Mucosa of descending colon (tissue), 3 donors: Measurements from ENCODE around the gene NUP54. TPM values are rescaled to one million over a fixed set of nuclear protein-coding genes. Genes with fewer than 3 reads are reported as not detected.

Experiments
- ATAC-seq: fragments of 200-7000 bp; cut with Tn5 transposase; one replicate; pipeline ENCODE4 v1.9.1; 2020; ENCODE audit warnings: mild to moderate bottlenecking, moderate library complexity
- DNase-seq, 3 donors: peaks; one replicate each; pipeline ENCODE4 v3.0.0-alpha.2; 2020
- H3K36me3 ChIP-seq: fragments of 200-600 bp; one replicate; pipeline ENCODE4 v1.8.0; 2021; ENCODE audit warnings: low read depth, mild to moderate bottlenecking
- H3K4me1 ChIP-seq: fragments of 200-600 bp; one replicate; pipeline ENCODE4 v1.8.0; 2021; ENCODE audit warnings: low read depth, mild to moderate bottlenecking
- H3K4me3 ChIP-seq: fragments of 200-600 bp; one replicate; pipeline ENCODE4 v1.8.0; 2021; ENCODE audit warnings: mild to moderate bottlenecking
- H3K9me3 ChIP-seq: fragments of 200-600 bp; one replicate; pipeline ENCODE4 v1.8.0; 2021; ENCODE audit warnings: mild to moderate bottlenecking
- CTCF ChIP-seq: fragments of 200-600 bp; IDR thresholded peaks from one replicate; pipeline ENCODE4 v1.8.0; 2022; ENCODE audit warnings: antibody characterized with exemption, mild to moderate bottlenecking
- intact Hi-C, 2 donors: fragments of 100-400 bp; cut with DNase I in 1 of 2; cut with micrococcal nuclease in 1 of 2; formaldehyde crosslinking; loops; one replicate each; pipeline versions ENCODE4 v1.11.0 to v1.11.1; 2022; cut with DNase I, micrococcal nuclease
- long read RNA-seq, 2 donors: library from polyadenylated mRNA; unstranded; transcript quantifications; one replicate each; pipeline ENCODE4 v2.0.0, GENCODE V29; 2019 to 2021
- total RNA-seq, 3 donors: library from RNA; stranded (reverse); fragmentation: NEBNext Ultra II Directional in 2 of 3; extraction: Animal tissue kit (Norgen Biotek cat#: 25700) in 2 of 3; gene quantifications; one replicate each; pipeline versions ENCODE4 v1.2.1 to v1.2.4, GENCODE V29; 2021 to 2023
- donor health status: DM: no; HTN: no; CAD: no; lungs with moderate emphysema.
- donor health status: DM: no; HTN: no; CAD: no.
- donor health status: DM: no; HTN: yes; CAD: no.

NUP54 gene, protein sequence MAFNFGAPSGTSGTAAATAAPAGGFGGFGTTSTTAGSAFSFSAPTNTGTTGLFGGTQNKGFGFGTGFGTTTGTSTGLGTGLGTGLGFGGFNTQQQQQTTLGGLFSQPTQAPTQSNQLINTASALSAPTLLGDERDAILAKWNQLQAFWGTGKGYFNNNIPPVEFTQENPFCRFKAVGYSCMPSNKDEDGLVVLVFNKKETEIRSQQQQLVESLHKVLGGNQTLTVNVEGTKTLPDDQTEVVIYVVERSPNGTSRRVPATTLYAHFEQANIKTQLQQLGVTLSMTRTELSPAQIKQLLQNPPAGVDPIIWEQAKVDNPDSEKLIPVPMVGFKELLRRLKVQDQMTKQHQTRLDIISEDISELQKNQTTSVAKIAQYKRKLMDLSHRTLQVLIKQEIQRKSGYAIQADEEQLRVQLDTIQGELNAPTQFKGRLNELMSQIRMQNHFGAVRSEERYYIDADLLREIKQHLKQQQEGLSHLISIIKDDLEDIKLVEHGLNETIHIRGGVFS
- total RNA-seq: 10 to 100 TPM; 32.1 to 40.3 (median 36.4) TPM
- long read RNA-seq, donor 1, transcript NUP54-201 (12 exons, 2,367 nt): major isoform, 13 of 18 reads
- long read RNA-seq, donor 1, partial matches to known transcripts: 2 of 18 reads
- long read RNA-seq, donor 1, other reads (novel, unspliced or antisense): 1 of 18 reads
- long read RNA-seq, donor 2, transcript NUP54-201 (12 exons, 2,367 nt): major isoform, 11 of 13 reads
- long read RNA-seq, donor 2, partial matches to known transcripts: 0 of 13 reads
- long read RNA-seq, donor 2, other reads (novel, unspliced or antisense): 1 of 13 reads

DNA sequence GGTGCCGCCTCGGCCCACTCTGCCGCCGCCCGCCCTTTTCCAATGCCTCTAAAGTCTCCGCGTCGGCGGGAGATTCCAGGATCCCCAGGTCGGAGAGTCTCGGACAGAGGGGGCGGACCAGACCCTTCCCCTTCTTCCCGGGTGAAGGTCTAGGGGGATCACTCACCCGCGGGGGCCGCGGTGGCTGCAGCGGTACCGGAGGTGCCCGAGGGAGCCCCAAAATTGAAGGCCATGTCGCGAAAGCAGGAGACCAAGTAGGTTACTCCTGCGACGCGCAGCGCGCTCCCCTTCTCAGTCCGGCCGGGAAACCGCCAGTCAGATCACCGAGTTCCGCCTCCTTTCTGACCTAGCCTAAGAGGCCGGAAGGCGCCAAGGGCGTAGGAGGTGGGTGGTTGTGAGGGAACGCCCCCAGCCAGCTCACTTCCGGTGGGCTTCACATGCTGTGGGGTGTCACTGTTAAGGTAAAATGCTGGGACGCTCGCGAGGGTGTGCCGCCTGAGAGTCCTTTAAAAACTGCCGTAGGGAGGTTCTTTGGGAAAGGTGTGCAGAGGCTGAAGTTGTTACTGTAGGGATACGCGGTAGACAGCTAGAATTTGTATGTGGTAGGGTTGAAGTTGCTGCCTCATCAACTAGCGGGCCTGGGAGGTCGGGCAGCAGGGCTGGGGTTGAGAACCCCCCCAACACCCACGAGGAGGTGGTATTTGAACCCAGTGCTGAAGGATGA lies at the start of gene NUP54:
NUP54 (minus strand) TSS at position 256 of the 724 bp plus-strand sequence; CDS start at position 233, 23 bp downstream.
- H3K4me1 ChIP-seq: peaks cover 17% of the 10 kb centered on the region
- H3K9me3 ChIP-seq: no peaks in the 10 kb centered on the region
- no peaks in the 10 kb centered on the region for H3K36me3 ChIP-seq
- H3K4me3 ChIP-seq: peak within 1 kb of the TSS; percentile 79
- intact Hi-C loops: no loop called here
- ATAC-seq (peak; percentile 100), DNase-seq (peak; percentile 95 to 97 (median 97))
- no peak for TF ChIP-seq CTCF

- no peak for ATAC-seq
- no peaks in the 10 kb centered on the region for H3K9me3 ChIP-seq
- no peak for DNase-seq
- no peak overlapping the region for H3K4me3 ChIP-seq
- no peak for TF ChIP-seq CTCF
- no peaks in the 10 kb centered on the region for H3K36me3 ChIP-seq
- peaks cover 50% of the 10 kb centered on the region for H3K4me1 ChIP-seq
- intact Hi-C loops: loop anchor here in 1 of 2 donors (10.0 kb wide), 1 partner anchor 108 kb away; the partner anchor contains the start of gene STBD1
Observed at GRCh38 chr4:76197031-76197743, 49.0 kb upstream of the NUP54 start.

GRCh38 chr4:76196376-76196775 lies 48.2 kb upstream of the NUP54 start:
- Histone ChIP-seq H3K4me1 (peaks cover 50% of the 10 kb centered on the region), H3K9me3 (no peaks in the 10 kb centered on the region), H3K36me3 (no peaks in the 10 kb centered on the region), H3K4me3 (no peak overlapping the region)
- no peak for ATAC-seq
- no peak for DNase-seq
- intact Hi-C loops: loop anchor here in 1 of 2 donors (10.0 kb wide), 1 partner anchor 108 kb away; the partner anchor contains the start of gene STBD1
- no peak for TF ChIP-seq CTCF

DNA sequence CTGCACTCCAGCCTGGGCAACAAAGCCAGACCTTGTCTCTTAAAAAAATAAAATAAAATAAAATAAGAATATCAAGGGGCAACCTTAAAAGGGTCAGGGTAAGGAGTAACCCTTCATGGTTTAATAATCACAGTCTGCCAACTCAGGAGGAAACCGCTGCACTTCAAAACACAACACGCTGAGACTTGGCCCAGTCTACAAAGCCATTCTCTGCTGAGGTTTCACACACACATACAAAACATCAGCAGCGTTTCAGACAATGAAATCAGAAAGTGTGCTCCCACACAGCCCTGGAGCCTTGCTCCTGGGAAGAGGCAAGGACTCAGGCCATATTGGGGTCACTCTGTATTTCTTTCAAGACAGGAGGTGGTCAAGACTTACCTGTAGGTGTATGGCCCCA lies 47.1 kb upstream of the NUP54 start:
- DNase-seq: no peak
- TF ChIP-seq CTCF: no peak

More for the DNA sequence above, 47.1 kb upstream of the NUP54 start:
- Histone ChIP-seq H3K4me1 (peaks cover 45% of the 10 kb centered on the region), H3K9me3 (no peaks in the 10 kb centered on the region), H3K4me3 (no peak overlapping the region), H3K36me3 (no peaks in the 10 kb centered on the region)
- no peak for ATAC-seq
- intact Hi-C loops: loop anchor here in 1 of 2 donors (10.0 kb wide), 1 partner anchor 109 kb away; the partner anchor contains the start of gene STBD1
